LNCAP (cell line): ENCODE results near the gene IMPDH2.

Experiments used
- TF ChIP-seq, protein P1 (sequence below): fragments of 450-650 bp; IDR thresholded peaks from 2 replicates; pipeline ENCODE4 v1.5.1; 2017; ENCODE audit warnings: mild to moderate bottlenecking

IMPDH2 gene

DNA sequence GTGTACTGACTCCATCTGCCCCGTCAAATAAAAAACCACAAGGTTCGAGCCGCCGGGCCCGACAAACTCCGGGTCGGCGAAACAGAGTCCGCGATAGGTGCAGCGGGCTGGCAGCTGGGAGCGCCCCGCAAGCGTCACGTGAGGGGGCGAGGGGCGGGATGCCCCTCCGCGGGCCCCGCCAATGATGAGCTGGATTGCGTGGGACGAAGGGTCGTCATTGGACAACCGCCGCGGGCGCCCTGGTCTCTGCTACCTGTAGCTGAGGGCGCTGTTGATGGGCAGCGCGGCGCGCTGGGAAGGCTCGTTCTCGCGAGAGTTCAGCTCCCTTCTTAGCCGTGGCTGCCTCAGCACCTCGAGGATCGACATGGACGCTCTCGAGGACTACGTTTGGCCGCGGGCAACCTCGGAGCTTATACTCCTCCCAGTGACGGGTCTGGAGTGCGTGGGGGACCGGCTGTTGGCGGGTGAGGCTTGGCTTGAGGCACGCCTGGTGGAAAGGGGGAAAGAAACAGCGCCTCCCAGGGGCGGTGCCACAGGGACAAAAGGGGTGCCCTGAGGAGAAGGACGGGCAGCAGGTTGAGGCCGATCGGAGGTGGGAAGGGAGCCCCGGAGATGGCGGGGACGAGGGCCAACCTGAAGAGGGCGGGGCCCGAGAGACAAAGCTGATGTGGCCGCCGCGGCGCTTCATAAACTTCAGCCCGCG lies 22.0 kb downstream of the IMPDH2 start, which contains the start of gene WDR6:
Gene WDR6 (plus strand): TSS at position 324 of the 703 bp plus-strand sequence. CDS start 41 bp downstream, at position 365.
- TF ChIP-seq, protein P1, sequence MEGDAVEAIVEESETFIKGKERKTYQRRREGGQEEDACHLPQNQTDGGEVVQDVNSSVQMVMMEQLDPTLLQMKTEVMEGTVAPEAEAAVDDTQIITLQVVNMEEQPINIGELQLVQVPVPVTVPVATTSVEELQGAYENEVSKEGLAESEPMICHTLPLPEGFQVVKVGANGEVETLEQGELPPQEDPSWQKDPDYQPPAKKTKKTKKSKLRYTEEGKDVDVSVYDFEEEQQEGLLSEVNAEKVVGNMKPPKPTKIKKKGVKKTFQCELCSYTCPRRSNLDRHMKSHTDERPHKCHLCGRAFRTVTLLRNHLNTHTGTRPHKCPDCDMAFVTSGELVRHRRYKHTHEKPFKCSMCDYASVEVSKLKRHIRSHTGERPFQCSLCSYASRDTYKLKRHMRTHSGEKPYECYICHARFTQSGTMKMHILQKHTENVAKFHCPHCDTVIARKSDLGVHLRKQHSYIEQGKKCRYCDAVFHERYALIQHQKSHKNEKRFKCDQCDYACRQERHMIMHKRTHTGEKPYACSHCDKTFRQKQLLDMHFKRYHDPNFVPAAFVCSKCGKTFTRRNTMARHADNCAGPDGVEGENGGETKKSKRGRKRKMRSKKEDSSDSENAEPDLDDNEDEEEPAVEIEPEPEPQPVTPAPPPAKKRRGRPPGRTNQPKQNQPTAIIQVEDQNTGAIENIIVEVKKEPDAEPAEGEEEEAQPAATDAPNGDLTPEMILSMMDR, result peak; percentile 27; the same call in 1 of the 2 replicates

DNA sequence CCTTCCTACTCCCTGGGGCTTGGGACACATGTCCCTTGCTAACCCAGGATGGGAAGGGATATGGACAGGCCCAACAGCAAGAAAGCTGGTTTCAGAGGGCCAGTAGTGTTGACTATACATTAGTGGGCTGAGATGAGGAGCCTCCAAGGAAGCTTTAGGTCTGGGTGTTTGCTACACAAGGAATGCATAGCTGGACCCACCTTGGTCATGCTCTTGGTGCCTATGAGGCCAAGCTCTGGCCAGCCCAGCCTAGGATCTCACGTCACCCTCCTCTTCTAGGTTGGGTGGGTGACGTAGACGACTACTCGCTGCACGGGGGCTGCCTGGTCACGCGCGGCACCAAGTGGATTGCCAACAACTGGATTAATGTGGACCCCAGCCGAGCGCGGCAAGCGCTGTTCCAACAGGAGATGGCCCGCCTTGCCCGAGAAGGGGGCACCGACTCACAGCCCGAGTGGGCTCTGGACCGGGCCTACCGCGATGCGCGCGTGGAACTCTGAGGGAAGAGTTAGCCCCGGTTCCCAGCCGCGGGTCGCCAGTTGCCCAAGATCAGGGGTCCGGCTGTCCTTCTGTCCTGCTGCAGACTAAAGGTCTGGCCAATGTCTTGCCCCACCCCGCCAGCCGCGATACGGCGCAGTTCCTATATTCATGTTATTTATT lies 22.7 kb downstream of the IMPDH2 start:
- TF ChIP-seq, protein P1, result no peak

DNA sequence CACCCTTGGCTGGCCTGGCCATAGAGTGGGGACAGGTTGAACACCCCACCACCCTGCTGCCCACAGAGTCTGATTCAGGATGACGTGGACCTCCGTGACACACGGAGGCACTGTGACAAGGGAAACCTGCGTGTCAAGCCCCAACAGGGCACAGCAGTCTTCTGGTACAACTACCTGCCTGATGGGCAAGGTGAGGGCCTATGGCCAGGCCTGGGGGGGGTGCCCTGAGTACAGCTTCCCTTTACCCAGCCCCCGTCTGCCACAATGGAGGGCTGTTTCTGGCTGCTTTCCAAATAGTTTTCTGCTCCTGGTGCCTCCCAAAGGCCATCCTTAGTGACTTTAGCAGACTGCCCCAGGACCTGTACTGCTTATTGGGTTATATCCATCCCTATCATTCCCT lies 23.2 kb downstream of the IMPDH2 start:
- TF ChIP-seq, protein P1, result no peak

DNA sequence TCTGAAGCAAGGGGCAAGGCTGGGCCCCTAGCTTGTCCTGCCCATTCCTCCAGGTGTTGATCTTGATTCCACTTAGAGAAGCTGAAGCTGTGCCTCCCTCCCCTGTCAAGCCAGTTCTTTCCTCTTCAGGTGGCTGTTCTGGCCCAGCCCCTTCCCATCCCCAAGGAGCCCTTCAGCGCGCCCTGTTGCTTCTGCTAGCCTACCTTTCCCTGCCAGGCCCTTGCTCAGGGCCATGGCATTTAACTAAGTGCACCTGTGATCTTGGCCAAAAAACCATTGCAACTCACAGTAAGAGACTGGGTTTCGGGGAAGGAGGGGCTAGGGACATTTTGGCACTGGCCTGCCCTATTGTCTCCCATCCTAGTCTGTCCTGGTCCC lies 23.9 kb downstream of the IMPDH2 start:
- TF ChIP-seq, protein P1, result no peak

DNA sequence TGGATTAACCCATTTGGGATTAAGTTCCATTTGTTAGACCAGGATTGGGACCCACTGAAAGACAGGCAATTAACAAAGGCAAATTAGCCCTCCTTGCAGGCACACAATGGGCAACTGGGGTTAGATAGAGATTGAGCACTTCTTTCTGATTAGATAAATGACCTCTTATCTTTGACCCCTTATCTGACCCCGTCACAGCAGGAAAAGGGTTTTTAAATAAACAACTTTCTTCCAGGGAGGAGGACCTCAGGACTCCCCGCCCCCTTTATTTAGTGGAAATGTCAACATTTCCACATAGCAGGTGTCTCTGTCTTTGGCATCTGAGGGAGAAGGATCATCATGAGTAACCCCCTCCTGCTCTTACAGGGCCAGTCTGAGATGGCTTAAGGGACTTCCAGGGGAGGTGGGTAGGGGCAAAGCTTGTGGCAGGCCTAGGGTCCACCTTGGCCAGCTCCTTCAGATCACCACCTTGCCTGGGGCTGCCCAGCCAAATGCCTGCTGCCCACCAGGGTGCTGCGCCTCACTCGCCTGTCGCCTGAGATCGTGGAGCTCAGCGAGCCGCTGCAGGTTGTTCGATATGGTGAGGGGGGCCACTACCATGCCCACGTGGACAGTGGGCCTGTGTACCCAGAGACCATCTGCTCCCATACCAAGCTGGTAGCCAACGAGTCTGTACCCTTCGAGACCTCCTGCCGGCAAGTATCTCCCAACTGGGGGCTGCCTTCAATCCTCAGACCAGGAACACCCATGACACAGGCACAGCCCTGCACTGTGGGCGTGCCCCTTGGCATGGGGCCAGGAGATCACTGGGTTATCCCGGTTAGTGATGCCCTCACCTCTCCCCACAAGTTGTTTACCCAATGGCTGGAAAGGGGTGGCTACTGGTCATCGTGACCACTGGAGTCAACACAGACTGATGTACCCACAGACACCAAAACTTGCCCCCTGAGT lies 24.6 kb downstream of the IMPDH2 start:
- TF ChIP-seq, protein P1, result no peak

DNA sequence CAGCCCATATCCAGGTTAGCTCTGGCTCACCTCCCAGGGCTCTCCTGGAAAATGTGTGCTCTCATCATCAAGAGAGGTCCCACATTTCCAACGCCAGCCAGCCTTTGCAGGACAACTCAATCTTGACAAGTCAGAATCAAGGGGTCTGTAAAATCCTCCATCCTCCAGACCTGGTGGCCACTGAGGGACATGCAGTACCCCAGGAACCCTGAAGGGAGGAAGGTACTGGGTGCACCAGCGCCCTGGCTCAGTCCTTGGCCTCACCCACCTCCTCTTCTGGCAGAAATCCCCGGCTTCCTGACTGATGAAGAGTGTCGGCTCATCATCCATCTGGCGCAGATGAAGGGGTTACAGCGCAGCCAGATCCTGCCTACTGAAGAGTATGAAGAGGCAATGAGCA lies 28.0 kb downstream of the IMPDH2 start:
- TF ChIP-seq, protein P1, result no peak

DNA sequence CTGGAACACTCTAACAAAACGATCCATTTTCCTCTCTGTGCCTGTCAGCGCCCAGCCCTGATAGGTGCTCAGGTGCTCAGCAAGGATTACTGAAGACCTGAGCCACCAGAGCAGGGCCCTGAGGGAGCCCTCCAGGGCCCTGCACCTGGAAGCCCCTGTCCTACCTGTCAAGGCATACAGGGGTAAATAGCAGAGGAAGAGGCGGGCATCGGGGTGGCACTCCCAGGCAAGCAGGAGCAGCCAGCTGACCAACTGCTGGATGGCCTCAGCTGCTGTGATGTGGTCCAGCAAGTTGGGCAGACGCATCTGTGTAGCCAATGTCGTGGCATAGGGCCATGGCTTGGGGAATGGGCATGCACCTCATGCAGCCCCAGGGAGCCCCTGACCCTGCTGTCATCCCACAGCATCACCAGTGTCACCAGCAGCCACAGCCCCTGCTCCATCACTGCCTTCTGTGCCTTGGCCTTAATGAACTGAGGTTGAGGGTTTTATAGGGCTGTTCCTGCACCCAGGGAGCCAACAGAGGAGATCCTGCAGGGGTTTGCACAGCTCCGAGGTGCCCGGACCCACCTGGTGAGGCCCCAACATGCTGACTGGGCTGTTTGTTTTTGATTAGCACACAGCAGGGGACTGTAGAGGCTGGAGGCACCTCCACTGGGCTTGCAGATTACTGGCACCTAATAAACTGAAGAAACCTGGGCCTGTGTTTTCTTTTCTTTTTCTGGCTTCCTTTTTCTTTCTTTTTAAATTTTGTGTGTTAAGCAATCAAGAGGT lies 29.9 kb downstream of the IMPDH2 start:
- TF ChIP-seq, protein P1, result no peak
